ENCODE data around the gene GALNT13.

DNA sequence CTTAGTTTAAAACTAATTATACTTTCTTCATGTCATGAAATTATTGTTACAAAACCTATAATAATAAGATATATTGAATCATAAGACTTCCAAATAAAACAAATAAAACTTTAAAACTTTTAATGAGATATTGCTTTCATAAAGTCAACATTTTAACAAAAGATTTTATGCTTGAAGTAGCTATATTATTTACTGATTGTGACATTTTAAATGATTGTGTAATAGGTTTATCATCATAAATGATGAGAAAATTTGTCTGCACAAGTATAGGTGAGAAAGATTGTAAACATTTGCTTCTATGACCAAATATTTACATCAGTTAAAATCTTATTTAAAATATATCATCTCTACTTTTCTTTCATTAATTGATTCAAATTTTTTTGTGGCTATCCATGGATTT lies 5.1 kb upstream of the GALNT13 start:
- TF ChIP-seq POLR2A (IDR thresholded peaks at IDR 0.05), result no peak
- TF ChIP-seq, protein P1, sequence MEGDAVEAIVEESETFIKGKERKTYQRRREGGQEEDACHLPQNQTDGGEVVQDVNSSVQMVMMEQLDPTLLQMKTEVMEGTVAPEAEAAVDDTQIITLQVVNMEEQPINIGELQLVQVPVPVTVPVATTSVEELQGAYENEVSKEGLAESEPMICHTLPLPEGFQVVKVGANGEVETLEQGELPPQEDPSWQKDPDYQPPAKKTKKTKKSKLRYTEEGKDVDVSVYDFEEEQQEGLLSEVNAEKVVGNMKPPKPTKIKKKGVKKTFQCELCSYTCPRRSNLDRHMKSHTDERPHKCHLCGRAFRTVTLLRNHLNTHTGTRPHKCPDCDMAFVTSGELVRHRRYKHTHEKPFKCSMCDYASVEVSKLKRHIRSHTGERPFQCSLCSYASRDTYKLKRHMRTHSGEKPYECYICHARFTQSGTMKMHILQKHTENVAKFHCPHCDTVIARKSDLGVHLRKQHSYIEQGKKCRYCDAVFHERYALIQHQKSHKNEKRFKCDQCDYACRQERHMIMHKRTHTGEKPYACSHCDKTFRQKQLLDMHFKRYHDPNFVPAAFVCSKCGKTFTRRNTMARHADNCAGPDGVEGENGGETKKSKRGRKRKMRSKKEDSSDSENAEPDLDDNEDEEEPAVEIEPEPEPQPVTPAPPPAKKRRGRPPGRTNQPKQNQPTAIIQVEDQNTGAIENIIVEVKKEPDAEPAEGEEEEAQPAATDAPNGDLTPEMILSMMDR (IDR thresholded peaks at IDR 0.05), result no peak
